HS-27A (cell line): ENCODE results near the gene TMEM129.
"Not testable (repeated sequence)": the region's sequence is repeated elsewhere in the genome, so short reads cannot be mapped to it uniquely, and the experiment has no call there.

Experiments
- DNase-seq: peaks from one replicate; pipeline ENCODE4 v3.0.0-alpha.2; 2012; ENCODE audit warnings: low read depth, missing footprints

The TMEM129 gene

GRCh38 chr4:1721666-1722550, 785 bp upstream of the TMEM129 start:
- no peak for DNase-seq

DNA sequence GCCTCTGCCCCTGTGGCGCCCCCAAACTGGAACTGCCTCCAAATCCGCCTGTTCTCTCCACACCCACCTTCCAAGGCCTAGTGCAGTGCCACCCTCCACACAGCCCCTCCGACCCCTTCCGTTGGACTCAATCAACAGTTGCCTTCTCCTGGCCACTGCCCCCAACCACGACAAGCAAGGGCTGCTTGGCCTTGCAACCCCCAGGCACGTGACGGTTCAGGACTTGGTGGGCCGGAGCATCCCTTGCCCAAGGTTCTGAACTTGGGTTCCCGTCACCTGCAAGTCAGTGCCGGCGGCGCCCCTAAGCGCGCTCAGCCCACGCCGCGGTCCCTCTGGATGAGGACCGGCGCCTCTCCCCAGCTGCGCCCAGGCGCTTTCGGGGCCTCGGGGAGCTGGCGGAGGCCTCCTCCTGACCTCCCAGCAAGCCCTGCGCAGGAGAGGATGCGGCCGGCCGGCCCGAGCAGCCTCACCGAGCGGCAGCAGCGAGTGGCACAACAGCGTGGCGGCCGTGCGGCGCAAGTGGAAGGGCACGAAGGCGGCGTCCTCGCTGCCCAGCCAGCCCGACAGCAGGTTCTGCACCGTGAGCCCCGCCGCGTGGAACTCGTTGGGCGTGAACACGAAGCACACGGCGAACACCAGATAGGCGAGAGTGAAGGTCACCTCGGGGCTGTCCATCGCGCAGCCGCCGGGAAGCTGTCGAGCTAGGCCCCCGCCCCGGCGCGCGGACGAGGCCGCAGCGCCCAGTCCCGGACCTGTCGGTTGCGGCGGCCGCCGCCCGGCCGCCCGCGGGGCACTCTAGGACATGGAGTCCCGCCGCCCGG, 750 bp downstream of the TMEM129 start:
- DNase-seq, result no peak

- no peak for DNase-seq
Measured at GRCh38 chr4:1718095-1718850, 2.9 kb downstream of the TMEM129 start.

- no peak for DNase-seq
Measured at GRCh38 chr4:1717129-1718094, 3.7 kb downstream of the TMEM129 start.

GRCh38 chr4:1716065-1716945, 4.8 kb downstream of the TMEM129 start:
- no peak for DNase-seq

DNA sequence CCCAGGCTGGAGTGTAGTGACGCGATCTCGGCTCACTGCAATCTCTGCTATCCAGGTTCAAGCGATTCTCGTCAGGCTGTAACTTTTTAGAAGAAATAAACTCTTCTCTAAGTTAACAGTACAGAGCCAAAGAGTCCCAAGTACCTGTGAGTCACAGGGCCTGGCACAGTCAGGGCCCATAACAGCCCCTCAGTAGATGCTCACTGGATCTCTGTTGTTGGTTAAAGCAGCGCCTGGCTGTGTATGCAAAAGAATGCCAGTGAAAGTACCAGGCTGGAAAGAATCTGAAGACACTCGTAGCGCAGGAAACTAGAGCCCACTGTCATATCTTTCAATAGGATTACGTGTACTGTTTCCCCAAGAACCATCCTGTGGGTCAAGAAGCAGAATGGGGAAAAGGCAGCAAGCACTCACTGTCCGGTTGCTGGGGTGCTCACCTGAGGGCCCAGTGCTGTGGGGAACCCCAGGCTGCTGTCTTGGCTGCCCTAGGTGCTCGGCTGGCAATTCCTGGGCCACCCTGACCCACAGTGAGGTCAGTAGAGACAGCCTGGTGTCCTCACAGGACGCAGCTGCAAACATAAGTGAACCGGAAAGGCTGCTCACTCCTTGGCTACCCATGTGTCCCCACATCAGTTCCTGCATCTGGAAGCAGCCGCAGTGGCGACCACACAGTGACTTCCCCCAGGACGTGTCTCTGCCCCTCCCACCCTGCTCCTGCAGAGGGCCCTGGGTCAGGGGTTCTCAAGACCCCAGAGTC, 5.9 kb downstream of the TMEM129 start:
- DNase-seq, result no peak

GRCh38 chr4:1714303-1715001, 6.7 kb downstream of the TMEM129 start:
- no peak for DNase-seq

DNA sequence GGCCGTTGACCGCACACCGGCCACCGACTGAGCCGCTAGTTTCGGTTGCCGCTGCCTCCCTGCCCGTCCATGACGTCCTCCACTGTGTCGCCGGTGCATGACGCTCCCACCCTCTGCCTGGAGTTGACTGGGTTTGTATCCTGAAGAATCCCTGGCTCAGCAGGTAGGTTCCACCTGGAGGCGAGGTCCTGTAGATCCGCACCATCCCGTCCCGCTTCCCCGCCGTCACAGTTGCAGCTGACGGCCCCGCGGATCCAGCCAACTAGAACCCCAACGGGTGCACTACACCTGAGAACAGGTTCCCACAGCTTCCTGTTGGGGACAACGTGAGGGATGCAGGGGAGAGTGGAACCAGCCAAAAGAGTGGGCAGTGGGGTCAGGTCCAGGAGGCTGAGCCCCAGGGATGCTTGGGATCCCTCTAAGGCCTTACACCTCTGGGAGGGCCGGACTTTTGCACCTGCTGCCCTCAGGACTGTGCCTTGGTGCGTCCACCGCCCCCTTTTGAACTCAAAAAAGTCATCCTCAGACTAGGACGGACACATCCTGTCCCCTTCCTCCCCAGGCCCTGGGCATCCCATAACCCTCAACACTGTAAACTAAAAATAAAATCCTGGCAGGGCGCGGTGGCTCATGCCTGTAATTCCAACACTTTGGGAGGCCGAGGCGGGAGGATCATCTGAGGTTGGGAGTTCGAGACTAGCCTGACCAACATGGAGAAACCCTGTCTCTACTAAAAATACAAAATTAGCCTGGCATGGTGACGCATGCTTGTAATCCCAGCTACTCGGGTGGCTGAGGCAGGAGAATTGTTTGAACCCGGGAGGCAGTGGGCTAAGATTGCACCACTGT, 7.9 kb downstream of the TMEM129 start:
- no peak for DNase-seq

DNA sequence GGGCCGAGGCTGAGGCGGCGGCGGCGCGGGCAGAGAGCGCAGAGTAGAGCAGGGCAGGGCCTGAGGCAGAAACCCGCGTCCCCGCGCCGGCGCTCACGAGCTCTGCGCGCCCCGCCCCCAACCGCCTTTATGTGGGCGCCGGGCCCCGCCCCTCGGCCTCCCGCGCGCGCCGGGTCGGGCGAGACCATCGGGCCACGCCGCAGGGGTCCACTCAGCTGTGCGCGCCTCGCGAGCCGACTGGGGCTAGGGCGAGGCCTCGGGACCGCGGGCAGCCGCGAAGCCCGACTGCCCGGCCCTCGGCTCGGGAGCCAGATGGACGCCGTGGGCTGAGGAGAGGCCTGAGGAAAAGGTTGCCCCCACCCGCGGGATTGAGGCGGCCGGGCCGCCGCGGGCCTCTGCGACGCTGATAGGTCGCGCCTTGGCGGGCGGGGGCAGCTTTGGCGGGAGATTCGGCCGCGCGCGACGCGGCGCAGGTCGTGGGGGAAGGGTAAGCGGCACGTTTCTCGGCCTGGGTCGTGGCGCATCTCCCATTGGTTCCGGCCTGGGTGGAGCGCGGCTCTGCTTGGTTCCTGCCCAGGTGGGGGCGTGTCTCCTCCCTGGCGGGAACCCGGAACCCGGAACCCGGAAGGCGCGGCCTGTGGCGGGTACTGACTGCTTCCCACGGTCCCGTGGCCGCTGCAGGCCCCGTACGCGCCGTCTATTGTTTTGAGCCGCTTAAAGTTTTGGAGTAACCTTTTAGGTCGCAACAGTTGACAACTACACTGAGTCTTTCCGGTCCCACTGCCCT, 8.7 kb downstream of the TMEM129 start, which contains the start of gene SLBP:
TSS of gene SLBP (minus strand) at position 104 of the 787 bp plus-strand sequence. CDS start 131 bp downstream, outside the sequence.
- peak; percentile 75 for DNase-seq

- DNase-seq, result no peak
Measured at GRCh38 chr4:1711571-1712215, 9.4 kb downstream of the TMEM129 start.

- DNase-seq, result no peak
Measured at GRCh38 chr4:1711055-1711570, 10.0 kb downstream of the TMEM129 start.

DNA sequence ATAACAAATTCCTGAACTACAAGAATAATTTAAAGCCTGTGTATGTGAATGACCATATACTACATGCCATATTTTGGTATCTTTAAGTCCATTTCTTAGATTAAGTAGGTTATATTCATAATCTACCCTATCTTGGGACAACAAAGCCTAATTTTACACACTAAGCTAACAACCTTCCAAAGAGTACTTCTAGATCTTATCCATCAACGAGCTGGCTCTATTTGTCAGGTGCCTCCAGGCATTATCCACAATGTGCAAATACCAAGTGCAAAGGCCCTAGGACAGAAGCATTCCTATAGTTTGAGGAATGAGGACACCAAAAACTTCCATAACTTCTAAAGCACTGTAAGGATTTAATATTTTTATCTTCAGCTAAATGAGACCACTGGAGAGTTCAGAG, 12.5 kb downstream of the TMEM129 start:
- DNase-seq, result no peak

DNA sequence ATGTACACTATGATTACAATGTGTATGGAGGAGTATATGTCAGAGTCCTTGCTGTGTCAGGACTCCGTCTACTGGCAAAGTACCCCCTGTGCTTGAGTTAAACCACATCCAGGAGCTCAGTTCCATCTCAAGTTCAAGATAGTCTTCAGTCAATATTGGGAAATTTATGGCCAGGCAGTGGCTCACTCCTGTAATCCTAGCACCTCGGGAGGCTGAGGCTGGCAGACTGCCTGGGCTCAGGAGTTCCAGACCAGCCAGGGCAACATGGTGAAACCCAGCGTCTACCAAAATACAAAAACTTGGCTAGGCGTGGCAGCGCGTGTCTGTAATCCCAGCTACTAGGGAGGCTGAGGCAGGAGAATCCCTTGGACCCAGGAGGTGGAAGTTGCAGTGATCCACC, 14.8 kb downstream of the TMEM129 start:
- no peak for DNase-seq

DNA sequence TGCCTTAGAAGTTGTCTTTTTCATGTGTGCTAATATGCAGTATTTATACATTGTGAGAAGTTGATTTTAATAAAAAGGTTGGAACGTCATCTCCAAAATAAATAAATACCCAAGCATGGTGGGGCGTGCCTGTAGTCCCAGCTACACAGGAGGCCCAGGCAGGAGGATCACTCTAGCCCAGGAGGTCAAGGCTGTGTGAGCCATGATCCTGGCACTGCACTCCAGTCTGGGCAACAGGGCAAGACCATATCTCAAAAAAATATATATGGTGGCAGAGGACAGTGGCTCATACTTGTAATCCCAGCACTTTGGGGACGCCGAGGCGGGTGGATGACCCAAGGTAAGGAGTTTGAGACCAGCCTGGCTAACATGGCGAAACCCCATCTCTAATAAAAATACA, 15.4 kb downstream of the TMEM129 start:
- no peak for DNase-seq

DNA sequence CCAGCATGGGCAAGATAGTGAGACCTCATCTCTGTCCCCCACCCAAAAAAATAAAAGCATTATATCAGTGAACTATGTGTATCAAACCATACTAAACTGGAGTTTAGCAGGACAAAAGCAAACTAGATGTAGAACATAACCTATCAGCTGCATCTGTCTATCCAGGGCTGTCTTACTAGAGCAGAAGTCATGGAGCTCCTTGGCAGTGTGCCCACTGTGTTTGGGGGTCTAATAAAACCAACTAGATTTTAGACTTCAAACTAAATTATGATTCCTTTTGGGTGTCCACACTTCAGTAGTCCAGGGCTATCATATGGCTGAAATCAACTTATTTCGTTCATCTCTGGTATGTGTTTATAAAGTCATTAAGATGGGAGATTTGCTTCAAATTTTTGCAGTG, 17.3 kb downstream of the TMEM129 start:
- no peak for DNase-seq

DNA sequence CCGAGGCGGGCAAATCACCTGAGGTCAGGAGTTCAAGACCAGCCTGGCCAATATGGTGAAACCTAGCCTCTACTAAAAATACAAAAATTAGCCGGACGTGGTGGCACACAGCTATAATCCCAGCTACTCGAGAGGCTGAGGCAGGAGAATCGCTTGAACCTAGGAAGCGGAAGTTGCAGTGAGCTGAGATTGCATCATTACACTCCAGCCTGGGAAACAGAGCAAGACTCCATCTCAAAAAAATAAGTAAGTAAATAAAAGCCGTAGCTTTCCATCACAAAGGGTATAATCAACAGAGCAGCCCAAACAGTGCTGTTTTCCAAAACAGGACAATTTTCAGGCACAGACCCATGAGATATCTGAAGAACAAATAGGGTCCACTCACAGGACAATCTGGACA, 19.5 kb downstream of the TMEM129 start:
- DNase-seq, result not testable (repeated sequence)
